Measurements from ENCODE around the gene ARHGEF10L. TPM values are rescaled to one million over a fixed set of nuclear protein-coding genes. Genes with fewer than 3 reads are reported as not detected.

ARHGEF10L gene
- total RNA-seq, 1 donor: 39.1 TPM

- no peaks in the 10 kb centered on the region for H3K4me1 ChIP-seq (ENCODE audit: insufficient read depth, low read length)
- no peak overlapping the region for H3K4me2 ChIP-seq (ENCODE audit: insufficient read depth, low read length)
- H4K20me1 ChIP-seq (ENCODE audit: insufficient read depth, low read length): peaks cover 40% of the 10 kb centered on the region
- no peaks in the 10 kb centered on the region for H3K27me3 ChIP-seq (ENCODE audit: insufficient read depth, low read length)
- no peak for TF ChIP-seq CTCF (IDR thresholded peaks at IDR 0.05; ENCODE audit: extremely low read depth, low read depth, low read length)
- no peak overlapping the region for H2AFZ ChIP-seq (ENCODE audit: low read length)
- no peaks in the 10 kb centered on the region for H3K36me3 ChIP-seq (ENCODE audit: insufficient read depth, low read length)
- H3K9me3 ChIP-seq (ENCODE audit: low read depth, low read length): no peaks in the 10 kb centered on the region
- H3K27ac ChIP-seq (ENCODE audit: low read depth, low read length): no peak overlapping the region
- H3K79me2 ChIP-seq (ENCODE audit: insufficient read depth, low read length): peaks cover 79% of the 10 kb centered on the region
- H3K4me3 ChIP-seq (ENCODE audit: insufficient read depth, low read length): no peak overlapping the region
- DNase-seq (ENCODE audit: insufficient read length, low spot score, missing footprints): no peak
These were observed 36.5 kb downstream of the ARHGEF10L start for GRCh38 chr1:17575797-17576518.

DNA sequence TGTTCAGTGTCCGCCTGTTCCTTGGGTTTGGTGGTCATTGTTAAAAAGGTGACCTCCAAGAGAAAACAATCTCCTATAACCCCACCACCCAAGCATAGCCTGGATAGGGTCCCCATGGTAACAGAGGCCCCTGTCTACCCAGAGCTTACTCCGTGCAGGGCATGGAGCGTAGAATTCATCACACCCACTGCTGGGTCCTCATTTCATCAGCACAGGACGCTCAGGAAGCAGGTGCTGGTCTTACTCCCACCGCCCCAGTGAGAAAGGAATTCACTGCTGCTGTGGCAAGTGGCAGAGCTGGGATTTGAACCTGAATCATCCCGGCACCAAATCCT, 37.0 kb downstream of the ARHGEF10L start:
- Histone ChIP-seq H3K9me3 (ENCODE audit: low read depth, low read length) (no peaks in the 10 kb centered on the region), H3K4me3 (ENCODE audit: insufficient read depth, low read length) (no peak overlapping the region), H3K36me3 (ENCODE audit: insufficient read depth, low read length) (no peaks in the 10 kb centered on the region), H4K20me1 (ENCODE audit: insufficient read depth, low read length) (peaks cover 38% of the 10 kb centered on the region), H3K79me2 (ENCODE audit: insufficient read depth, low read length) (peaks cover 74% of the 10 kb centered on the region), H3K4me2 (ENCODE audit: insufficient read depth, low read length) (no peak overlapping the region), H2AFZ (ENCODE audit: low read length) (no peak overlapping the region), H3K4me1 (ENCODE audit: insufficient read depth, low read length) (no peaks in the 10 kb centered on the region), H3K27me3 (ENCODE audit: insufficient read depth, low read length) (no peaks in the 10 kb centered on the region), H3K27ac (ENCODE audit: low read depth, low read length) (no peak overlapping the region)
- DNase-seq (ENCODE audit: insufficient read length, low spot score, missing footprints): no peak
- no peak for TF ChIP-seq CTCF (IDR thresholded peaks at IDR 0.05; ENCODE audit: extremely low read depth, low read depth, low read length)

- H3K36me3 ChIP-seq (ENCODE audit: insufficient read depth, low read length): no peaks in the 10 kb centered on the region
- H3K4me1 ChIP-seq (ENCODE audit: insufficient read depth, low read length): no peaks in the 10 kb centered on the region
- no peak for TF ChIP-seq CTCF (IDR thresholded peaks at IDR 0.05; ENCODE audit: extremely low read depth, low read depth, low read length)
- H3K27me3 ChIP-seq (ENCODE audit: insufficient read depth, low read length): no peaks in the 10 kb centered on the region
- peaks cover 31% of the 10 kb centered on the region for H4K20me1 ChIP-seq (ENCODE audit: insufficient read depth, low read length)
- H2AFZ ChIP-seq (ENCODE audit: low read length): no peak overlapping the region
- H3K79me2 ChIP-seq (ENCODE audit: insufficient read depth, low read length): peaks cover 60% of the 10 kb centered on the region
- H3K4me3 ChIP-seq (ENCODE audit: insufficient read depth, low read length): no peak overlapping the region
- H3K27ac ChIP-seq (ENCODE audit: low read depth, low read length): no peak overlapping the region
- H3K4me2 ChIP-seq (ENCODE audit: insufficient read depth, low read length): no peak overlapping the region
- no peaks in the 10 kb centered on the region for H3K9me3 ChIP-seq (ENCODE audit: low read depth, low read length)
- DNase-seq (ENCODE audit: insufficient read length, low spot score, missing footprints): no peak
These were observed 38.4 kb downstream of the ARHGEF10L start for GRCh38 chr1:17577907-17578297.

GRCh38 chr1:17579951-17580939, 40.7 kb downstream of the ARHGEF10L start:
- Histone ChIP-seq H3K27ac (ENCODE audit: low read depth, low read length) (no peak overlapping the region), H3K4me3 (ENCODE audit: insufficient read depth, low read length) (no peak overlapping the region), H3K36me3 (ENCODE audit: insufficient read depth, low read length) (no peaks in the 10 kb centered on the region), H3K9me3 (ENCODE audit: low read depth, low read length) (no peaks in the 10 kb centered on the region), H3K4me1 (ENCODE audit: insufficient read depth, low read length) (no peaks in the 10 kb centered on the region), H3K27me3 (ENCODE audit: insufficient read depth, low read length) (no peaks in the 10 kb centered on the region), H4K20me1 (ENCODE audit: insufficient read depth, low read length) (peaks cover 16% of the 10 kb centered on the region), H3K4me2 (ENCODE audit: insufficient read depth, low read length) (no peak overlapping the region), H3K79me2 (ENCODE audit: insufficient read depth, low read length) (peaks cover 41% of the 10 kb centered on the region), H2AFZ (ENCODE audit: low read length) (no peak overlapping the region)
- no peak for DNase-seq (ENCODE audit: insufficient read length, low spot score, missing footprints)
- no peak for TF ChIP-seq CTCF (IDR thresholded peaks at IDR 0.05; ENCODE audit: extremely low read depth, low read depth, low read length)
